HG02642 (cell line): ENCODE data around the gene TPPP3.

Experiments
- ATAC-seq: cut with Tn5 transposase; IDR thresholded peaks from one replicate; pipeline ENCODE4 v1.9.1; 2021; ENCODE audit warnings: mild to moderate bottlenecking; ENCODE audit not compliant: unreplicated experiment, poor library complexity

TPPP3 gene

GRCh38 chr16:67393111-67393787 is at the start of gene TPPP3:
TSS of gene TPPP3 (minus strand) at chr16:67393498. CDS start at chr16:67391111, 2,387 bp downstream.
- no peak for ATAC-seq

GRCh38 chr16:67442581-67443255 is 49.4 kb upstream of the TPPP3 start:
- ATAC-seq, result no peak

GRCh38 chr16:67441907-67442306 is 48.6 kb upstream of the TPPP3 start:
- ATAC-seq, result no peak

GRCh38 chr16:67441271-67441753 is 48.0 kb upstream of the TPPP3 start:
- ATAC-seq, result no peak

- no peak for ATAC-seq
Measured at GRCh38 chr16:67438824-67439393, 45.6 kb upstream of the TPPP3 start.

GRCh38 chr16:67438098-67438791 is 44.9 kb upstream of the TPPP3 start:
- ATAC-seq, result no peak

GRCh38 chr16:67437513-67437912 is 44.2 kb upstream of the TPPP3 start:
- ATAC-seq, result no peak

GRCh38 chr16:67436640-67437193 is 43.4 kb upstream of the TPPP3 start:
- no peak for ATAC-seq

GRCh38 chr16:67435758-67436164 is 42.5 kb upstream of the TPPP3 start:
- no peak for ATAC-seq

- ATAC-seq, result no peak
Measured at GRCh38 chr16:67433131-67433719, 39.9 kb upstream of the TPPP3 start.

GRCh38 chr16:67432506-67432890 is 39.2 kb upstream of the TPPP3 start:
- ATAC-seq, result no peak

- ATAC-seq, result no peak
Measured at GRCh38 chr16:67431775-67432505, 38.6 kb upstream of the TPPP3 start.

GRCh38 chr16:67430977-67431774 is 37.9 kb upstream of the TPPP3 start, which contains the start of gene HSD11B2:
TSS of gene HSD11B2 (plus strand) at chr16:67431121. CDS start at chr16:67431249, 128 bp downstream.
- no peak for ATAC-seq

- no peak for ATAC-seq
Measured at GRCh38 chr16:67430504-67430976, 37.2 kb upstream of the TPPP3 start.

GRCh38 chr16:67429799-67430503 is 36.7 kb upstream of the TPPP3 start:
- ATAC-seq, result no peak

GRCh38 chr16:67429053-67429798 is 35.9 kb upstream of the TPPP3 start:
- ATAC-seq, result no peak

- no peak for ATAC-seq
Measured at GRCh38 chr16:67428146-67428731, 34.9 kb upstream of the TPPP3 start.
